GM13977 (cell line): ENCODE data around the gene DRD2.

Experiments used
- DNase-seq: peaks from one replicate; pipeline ENCODE4 v3.0.0; 2012; ENCODE audit warnings: low spot score
- CTCF ChIP-seq: IDR thresholded peaks from 2 replicates; pipeline ENCODE4 v1.5.1; 2012; ENCODE audit warnings: mild to moderate bottlenecking, control low read depth; ENCODE audit not compliant: insufficient read depth; ENCODE audit errors: extremely low read depth, missing control alignments
- in situ Hi-C: fragments of 300-500 bp; cut with MboI; formaldehyde crosslinking; loops from one replicate; pipeline ENCODE4 v1.12.0; 2022; ENCODE audit warnings: low sequenced_read_pairs, low pct_unique_long_range_greater_than_20kb, mixed read lengths, inconsistent platforms; ENCODE audit not compliant: unreplicated experiment

The DRD2 gene

DNA sequence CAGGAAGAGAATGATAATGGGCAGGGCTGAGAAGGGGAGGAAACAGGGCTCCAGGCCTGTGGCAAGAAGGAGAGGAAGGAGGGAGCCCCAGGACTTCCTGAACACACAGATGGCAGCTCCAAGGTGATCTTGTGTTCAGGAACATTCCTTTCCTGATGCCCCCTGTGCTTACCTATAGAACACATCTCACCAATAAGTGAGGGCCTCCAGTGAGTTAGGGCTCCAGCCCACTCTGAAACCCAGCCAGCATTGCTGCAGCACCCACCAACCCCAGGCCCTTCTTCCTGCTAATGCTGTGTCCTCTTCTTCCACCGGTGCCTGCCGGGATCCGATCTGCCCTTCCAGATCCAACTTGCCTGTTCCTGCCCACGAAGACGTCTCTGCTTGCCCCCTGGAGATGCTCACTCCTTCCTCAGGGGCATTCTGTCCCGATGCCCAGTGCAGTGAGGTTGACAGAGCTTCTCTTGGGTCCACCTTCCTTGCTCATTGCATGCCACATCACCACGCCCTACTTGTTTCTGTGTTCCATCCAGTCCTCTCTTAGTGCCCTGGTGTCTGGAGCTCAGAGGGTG is 70.3 kb downstream of the DRD2 start:
- in situ Hi-C loops: no loop called here
- no peak for DNase-seq
- no peak for TF ChIP-seq CTCF

DNA sequence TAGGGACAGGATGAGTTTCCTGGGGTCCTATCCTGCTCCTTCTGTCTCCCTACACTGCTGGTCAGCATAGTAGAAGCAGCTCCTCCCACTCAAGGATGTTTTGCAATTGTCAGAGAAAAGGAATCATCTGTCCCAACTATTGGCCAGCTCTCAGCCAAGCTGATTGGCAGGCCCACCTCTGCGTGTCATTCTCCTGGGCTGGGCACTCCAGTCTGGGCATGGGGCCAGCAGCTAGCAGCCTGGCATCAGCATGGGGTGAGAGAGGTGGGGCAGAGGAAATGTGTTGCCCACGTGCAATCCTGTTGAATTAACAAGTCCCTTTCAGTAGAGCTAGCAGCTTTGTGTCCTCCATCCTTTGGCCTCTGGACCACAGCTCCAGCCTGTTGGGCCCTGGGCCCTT is 73.5 kb downstream of the DRD2 start:
- no peak for DNase-seq
- in situ Hi-C loops: no loop called here
- no peak for TF ChIP-seq CTCF

- in situ Hi-C loops: no loop called here
Observed at GRCh38 chr11:113400631-113401230, 74.5 kb downstream of the DRD2 start.

GRCh38 chr11:113398669-113399430 is 76.3 kb downstream of the DRD2 start:
- DNase-seq: no peak
- in situ Hi-C loops: no loop called here
- TF ChIP-seq CTCF: no peak

More at GRCh38 chr11:113400631-113401230, 74.5 kb downstream of the DRD2 start:
- DNase-seq: no peak
- TF ChIP-seq CTCF: no peak

- no peak for TF ChIP-seq CTCF
- DNase-seq: no peak
- in situ Hi-C loops: no loop called here
Observed at GRCh38 chr11:113397821-113398220, 77.4 kb downstream of the DRD2 start.

DNA sequence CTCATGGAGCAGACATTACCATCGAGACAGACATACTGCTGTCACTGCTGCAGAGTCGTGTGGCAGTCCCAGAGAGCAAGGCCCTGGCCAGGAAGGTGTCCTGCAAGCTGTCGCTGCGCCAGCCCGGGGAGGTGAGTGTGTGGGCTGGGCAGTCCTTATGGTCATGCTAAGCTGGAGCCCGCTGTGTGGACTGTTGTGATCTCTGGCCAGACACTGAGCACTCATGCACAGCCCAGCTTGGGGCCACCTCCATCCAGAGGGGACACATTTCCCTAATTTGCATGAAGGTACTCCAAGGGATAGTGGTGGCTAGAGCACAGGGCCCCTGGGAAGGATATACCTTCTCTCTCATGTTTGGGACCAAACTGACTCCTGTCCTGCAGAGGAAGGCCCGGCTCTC is 78.0 kb downstream of the DRD2 start:
- DNase-seq: no peak
- TF ChIP-seq CTCF: no peak
- in situ Hi-C loops: no loop called here
